Stimulated activated CD8-positive, alpha-beta memory T cell treated with anti-CD3 and anti-CD28 coated beads, Interleukin-12 subunit alpha, Interleukin-12 subunit beta, amount 100 ng/mL, for 24 hours (primary cell): ENCODE measurements around the gene INSYN2B.

Source experiments
- DNase-seq: peaks from one replicate; pipeline ENCODE4 v3.0.0-alpha.2; 2020; ENCODE audit errors: extremely low read depth

INSYN2B gene

GRCh38 chr5:169933127-169933526 lies 47.2 kb downstream of the INSYN2B start:
- no peak for DNase-seq

- DNase-seq, result no peak
These were observed 56.3 kb downstream of the INSYN2B start for GRCh38 chr5:169923988-169924387.

GRCh38 chr5:169922474-169922873 lies 57.8 kb downstream of the INSYN2B start:
- no peak for DNase-seq

- no peak for DNase-seq
These were observed 58.3 kb downstream of the INSYN2B start for GRCh38 chr5:169921949-169922348.

GRCh38 chr5:169921384-169921783 lies 58.9 kb downstream of the INSYN2B start:
- no peak for DNase-seq

GRCh38 chr5:169920474-169920873 lies 59.8 kb downstream of the INSYN2B start:
- no peak for DNase-seq

- DNase-seq, result no peak
These were observed 62.1 kb downstream of the INSYN2B start for GRCh38 chr5:169918228-169918627.

- DNase-seq, result no peak
These were observed 62.8 kb downstream of the INSYN2B start for GRCh38 chr5:169917500-169917899.

GRCh38 chr5:169914766-169915165 lies 65.5 kb downstream of the INSYN2B start:
- DNase-seq, result no peak

GRCh38 chr5:169913479-169913878 lies 66.8 kb downstream of the INSYN2B start:
- DNase-seq, result no peak

- no peak for DNase-seq
These were observed 68.7 kb downstream of the INSYN2B start for GRCh38 chr5:169911448-169912212.

GRCh38 chr5:169910393-169910792 lies 69.9 kb downstream of the INSYN2B start:
- no peak for DNase-seq

- no peak for DNase-seq
These were observed 70.3 kb downstream of the INSYN2B start for GRCh38 chr5:169909945-169910344.

GRCh38 chr5:169908864-169909263 lies 71.4 kb downstream of the INSYN2B start:
- DNase-seq, result no peak

- DNase-seq, result no peak
These were observed 73.3 kb downstream of the INSYN2B start for GRCh38 chr5:169906745-169907649.

- DNase-seq, result no peak
These were observed 75.3 kb downstream of the INSYN2B start for GRCh38 chr5:169905017-169905416.

- DNase-seq, result no peak
These were observed 75.8 kb downstream of the INSYN2B start for GRCh38 chr5:169904508-169904907.

- no peak for DNase-seq
These were observed 76.2 kb downstream of the INSYN2B start for GRCh38 chr5:169904059-169904458.

- DNase-seq, result no peak
These were observed 78.4 kb downstream of the INSYN2B start for GRCh38 chr5:169901896-169902295.

- DNase-seq, result no peak
These were observed 82.8 kb downstream of the INSYN2B start for GRCh38 chr5:169897481-169897880.

GRCh38 chr5:169895926-169896325 lies 84.4 kb downstream of the INSYN2B start:
- no peak for DNase-seq

- DNase-seq, result no peak
These were observed 86.7 kb downstream of the INSYN2B start for GRCh38 chr5:169893571-169893970.

GRCh38 chr5:169893010-169893409 lies 87.3 kb downstream of the INSYN2B start:
- DNase-seq, result no peak
